ENCODE data around the gene EMC1. TPM values are rescaled to one million over a fixed set of nuclear protein-coding genes. Genes with fewer than 3 reads are reported as not detected.
"Not testable (repeated sequence)": the region's sequence is repeated elsewhere in the genome, so short reads cannot be mapped to it uniquely, and the experiment has no call there.

Gene EMC1
- total RNA-seq, 1 donor from 2014 or later: 63.8 TPM

- H3K9me3 Mint-ChIP-seq: peaks cover 12% of the 10 kb centered on the region
- peaks cover 23% of the 10 kb centered on the region for H3K36me3 Mint-ChIP-seq
- no peak for TF ChIP-seq CTCF (IDR thresholded peaks at IDR 0.05; ENCODE audit: unreplicated experiment)
- no peaks in the 10 kb centered on the region for H3K4me1 Mint-ChIP-seq
- no peak overlapping the region for H3K27ac Mint-ChIP-seq
- no peak for DNase-seq (ENCODE audit: low spot score in 2 of 2, unreplicated experiment in 2 of 2)
- peak overlapping the region; percentile 58 for H3K4me3 Mint-ChIP-seq
- peaks cover 27% of the 10 kb centered on the region for H3K27me3 Mint-ChIP-seq (ENCODE audit: low read depth)
Observed at GRCh38 chr1:19287436-19288185, 36.3 kb upstream of the EMC1 start.

- Mint-ChIP-seq H3K36me3 (peaks cover 16% of the 10 kb centered on the region), H3K27me3 (ENCODE audit: low read depth) (peaks cover 27% of the 10 kb centered on the region)
- not testable (repeated sequence) for DNase-seq (ENCODE audit: low spot score in 2 of 2, unreplicated experiment in 2 of 2); H3K9me3 Mint-ChIP-seq; H3K4me1 Mint-ChIP-seq; H3K27ac Mint-ChIP-seq; H3K4me3 Mint-ChIP-seq
Observed at GRCh38 chr1:19285807-19286206, 34.5 kb upstream of the EMC1 start.

- H3K27ac Mint-ChIP-seq; DNase-seq (ENCODE audit: low spot score in 2 of 2, unreplicated experiment in 2 of 2); H3K4me1 Mint-ChIP-seq; H3K4me3 Mint-ChIP-seq; H3K9me3 Mint-ChIP-seq: not testable (repeated sequence)
- Mint-ChIP-seq H3K36me3 (peaks cover 17% of the 10 kb centered on the region), H3K27me3 (ENCODE audit: low read depth) (peaks cover 27% of the 10 kb centered on the region)
Observed at GRCh38 chr1:19285366-19285765, 34.0 kb upstream of the EMC1 start.

GRCh38 chr1:19284881-19285280 lies 33.6 kb upstream of the EMC1 start:
- no peak for DNase-seq (ENCODE audit: low spot score in 2 of 2, unreplicated experiment in 2 of 2)
- no peak overlapping the region for H3K4me3 Mint-ChIP-seq
- TF ChIP-seq CTCF (IDR thresholded peaks at IDR 0.05; ENCODE audit: unreplicated experiment): no peak
- H3K4me1 Mint-ChIP-seq: no peaks in the 10 kb centered on the region
- H3K9me3 Mint-ChIP-seq: peaks cover 5% of the 10 kb centered on the region
- H3K27me3 Mint-ChIP-seq (ENCODE audit: low read depth): peaks cover 24% of the 10 kb centered on the region
- H3K36me3 Mint-ChIP-seq: peaks cover 14% of the 10 kb centered on the region
- no peak overlapping the region for H3K27ac Mint-ChIP-seq

- TF ChIP-seq CTCF (IDR thresholded peaks at IDR 0.05; ENCODE audit: unreplicated experiment): no peak
- Mint-ChIP-seq H3K27me3 (ENCODE audit: low read depth) (peaks cover 14% of the 10 kb centered on the region), H3K27ac (no peak overlapping the region), H3K9me3 (peaks cover 7% of the 10 kb centered on the region), H3K36me3 (peaks cover 14% of the 10 kb centered on the region), H3K4me3 (no peak overlapping the region), H3K4me1 (no peaks in the 10 kb centered on the region)
- DNase-seq (ENCODE audit: low spot score in 2 of 2, unreplicated experiment in 2 of 2): no peak
Observed at GRCh38 chr1:19283891-19284290, 32.6 kb upstream of the EMC1 start.

GRCh38 chr1:19274636-19275035 lies 23.3 kb upstream of the EMC1 start:
- no peak for DNase-seq (ENCODE audit: low spot score in 2 of 2, unreplicated experiment in 2 of 2)
- no peaks in the 10 kb centered on the region for H3K4me1 Mint-ChIP-seq
- peaks cover 12% of the 10 kb centered on the region for H3K9me3 Mint-ChIP-seq
- no peaks in the 10 kb centered on the region for H3K27me3 Mint-ChIP-seq (ENCODE audit: low read depth)
- TF ChIP-seq CTCF (IDR thresholded peaks at IDR 0.05; ENCODE audit: unreplicated experiment): no peak
- no peak overlapping the region for H3K27ac Mint-ChIP-seq
- peaks cover 16% of the 10 kb centered on the region for H3K36me3 Mint-ChIP-seq
- H3K4me3 Mint-ChIP-seq: no peak overlapping the region

GRCh38 chr1:19273844-19274531 lies 22.7 kb upstream of the EMC1 start:
- DNase-seq (ENCODE audit: low spot score in 2 of 2, unreplicated experiment in 2 of 2); H3K4me1 Mint-ChIP-seq; H3K9me3 Mint-ChIP-seq; H3K27ac Mint-ChIP-seq; H3K4me3 Mint-ChIP-seq; H3K27me3 Mint-ChIP-seq (ENCODE audit: low read depth): not testable (repeated sequence)
- peaks cover 14% of the 10 kb centered on the region for H3K36me3 Mint-ChIP-seq

Measured in mesothelial cell of epicardium (in vitro differentiated cells).